ENCODE results near the gene NFIA.

The NFIA gene

DNA sequence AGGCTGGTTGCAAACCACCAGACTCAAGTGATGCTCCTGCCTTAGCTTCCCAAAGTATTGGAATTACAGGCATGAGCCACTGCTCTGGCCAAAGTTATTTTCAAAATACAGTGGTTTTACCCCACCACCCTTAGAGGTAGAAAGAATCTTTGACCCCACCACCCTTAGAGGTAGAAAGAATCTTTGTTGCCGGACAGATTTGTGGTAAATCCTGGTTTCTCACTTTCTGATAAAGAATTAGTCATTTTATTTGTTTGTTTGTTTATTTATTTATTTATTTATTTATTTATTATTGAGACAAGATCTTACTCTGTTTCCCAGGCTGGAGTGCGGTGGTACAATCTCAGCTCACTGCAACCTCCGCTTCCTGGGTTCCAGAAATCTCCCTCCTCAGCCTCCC lies 55.9 kb downstream of the NFIA start:
- Histone ChIP-seq H3K4me3 (ENCODE audit: low read length) (no peak overlapping the region), H3K27ac (ENCODE audit: low read length) (no peak overlapping the region), H3K79me2 (ENCODE audit: low read length) (no peaks in the 10 kb centered on the region), H3F3A (ENCODE audit: insufficient read depth, low read length) (no peaks in the 10 kb centered on the region), H4K20me1 (ENCODE audit: insufficient read depth, low read length) (no peaks in the 10 kb centered on the region), H2AFZ (ENCODE audit: low read length) (no peak overlapping the region), H3K4me2 (ENCODE audit: low read depth, low read length) (no peak overlapping the region), H3K36me3 (replicated peaks; ENCODE audit: insufficient read depth, low read length) (no peaks in the 10 kb centered on the region), H3K9ac (ENCODE audit: low read length) (no peak overlapping the region), H3K4me1 (ENCODE audit: low read length) (no peaks in the 10 kb centered on the region), H3K27me3 (replicated peaks; ENCODE audit: insufficient read depth, low read length) (no peaks in the 10 kb centered on the region), H3K9me3 (replicated peaks; ENCODE audit: insufficient read depth, low read length) (no peaks in the 10 kb centered on the region), H3K9me2 (replicated peaks; ENCODE audit: insufficient read depth, low read length) (no peaks in the 10 kb centered on the region)
- TF ChIP-seq EZH2 (optimal IDR thresholded peaks at IDR 0.05; ENCODE audit: low read depth, low read length), result no peak
- no peak for TF ChIP-seq CTCF (IDR thresholded peaks at IDR 0.05; ENCODE audit: low read length)
- TF ChIP-seq EZH2phosphoT487 (IDR thresholded peaks at IDR 0.05; ENCODE audit: low read length), result no peak
- no peak for DNase-seq

- Histone ChIP-seq H3K4me2 (ENCODE audit: low read depth, low read length) (no peak overlapping the region), H3K79me2 (ENCODE audit: low read length) (no peaks in the 10 kb centered on the region), H2AFZ (ENCODE audit: low read length) (no peak overlapping the region), H4K20me1 (ENCODE audit: insufficient read depth, low read length) (no peaks in the 10 kb centered on the region), H3K4me1 (ENCODE audit: low read length) (no peaks in the 10 kb centered on the region), H3K27ac (ENCODE audit: low read length) (no peak overlapping the region), H3K9me2 (replicated peaks; ENCODE audit: insufficient read depth, low read length) (no peaks in the 10 kb centered on the region), H3K4me3 (ENCODE audit: low read length) (no peak overlapping the region), H3K9ac (ENCODE audit: low read length) (no peak overlapping the region), H3K27me3 (replicated peaks; ENCODE audit: insufficient read depth, low read length) (no peaks in the 10 kb centered on the region), H3K9me3 (replicated peaks; ENCODE audit: insufficient read depth, low read length) (no peaks in the 10 kb centered on the region), H3F3A (ENCODE audit: insufficient read depth, low read length) (no peaks in the 10 kb centered on the region), H3K36me3 (replicated peaks; ENCODE audit: insufficient read depth, low read length) (no peaks in the 10 kb centered on the region)
- no peak for DNase-seq
- no peak for TF ChIP-seq CTCF (IDR thresholded peaks at IDR 0.05; ENCODE audit: low read length)
- no peak for TF ChIP-seq EZH2phosphoT487 (IDR thresholded peaks at IDR 0.05; ENCODE audit: low read length)
- TF ChIP-seq EZH2 (optimal IDR thresholded peaks at IDR 0.05; ENCODE audit: low read depth, low read length), result no peak
Measured at GRCh38 chr1:61138921-61139774, 56.8 kb downstream of the NFIA start.

DNA sequence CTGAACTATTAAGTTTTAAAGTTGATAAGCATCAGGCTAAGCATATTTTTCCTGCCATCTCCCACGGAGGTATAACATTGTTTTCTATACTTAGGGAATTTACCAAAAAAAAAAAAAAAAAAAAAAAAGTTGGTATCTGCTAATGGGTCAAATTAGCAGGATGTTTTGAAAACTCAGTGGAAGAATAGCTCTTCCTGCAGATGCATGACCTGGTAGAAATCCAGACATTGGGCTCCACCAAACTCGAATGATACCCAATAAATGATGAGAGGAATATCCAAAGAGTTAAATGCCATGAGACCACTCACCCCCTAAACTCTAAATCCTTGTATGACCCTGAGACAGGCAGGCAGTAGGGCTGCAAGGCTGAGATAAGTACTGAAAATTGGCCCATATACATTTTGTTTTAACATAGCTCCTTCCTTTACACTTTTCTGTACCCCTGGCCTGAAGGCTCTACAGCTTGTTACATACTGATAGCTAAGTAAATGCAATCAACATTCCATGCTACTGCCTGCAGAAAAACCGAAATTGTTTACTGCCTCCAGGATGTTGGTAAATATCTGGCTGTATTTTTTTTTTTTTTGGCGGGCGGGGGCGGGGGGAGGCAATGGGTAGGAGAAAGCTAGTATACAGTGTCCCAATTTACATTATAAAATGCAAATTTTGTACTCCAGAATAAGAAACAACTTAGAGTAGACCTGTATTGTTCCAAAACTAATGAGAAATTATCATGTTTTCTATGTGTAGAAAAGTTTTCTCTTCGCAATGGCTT lies 57.6 kb downstream of the NFIA start:
- Histone ChIP-seq H2AFZ (ENCODE audit: low read length) (no peak overlapping the region), H3K79me2 (ENCODE audit: low read length) (no peaks in the 10 kb centered on the region), H3K9ac (ENCODE audit: low read length) (no peak overlapping the region), H3K27ac (ENCODE audit: low read length) (no peak overlapping the region), H3K9me2 (replicated peaks; ENCODE audit: insufficient read depth, low read length) (no peaks in the 10 kb centered on the region), H3K4me2 (ENCODE audit: low read depth, low read length) (no peak overlapping the region), H3K9me3 (replicated peaks; ENCODE audit: insufficient read depth, low read length) (no peaks in the 10 kb centered on the region), H3K27me3 (replicated peaks; ENCODE audit: insufficient read depth, low read length) (no peaks in the 10 kb centered on the region), H3F3A (ENCODE audit: insufficient read depth, low read length) (no peaks in the 10 kb centered on the region), H4K20me1 (ENCODE audit: insufficient read depth, low read length) (no peaks in the 10 kb centered on the region), H3K4me3 (ENCODE audit: low read length) (no peak overlapping the region), H3K4me1 (ENCODE audit: low read length) (no peaks in the 10 kb centered on the region), H3K36me3 (replicated peaks; ENCODE audit: insufficient read depth, low read length) (no peaks in the 10 kb centered on the region)
- TF ChIP-seq CTCF (IDR thresholded peaks at IDR 0.05; ENCODE audit: low read length) (no peak), EZH2 (optimal IDR thresholded peaks at IDR 0.05; ENCODE audit: low read depth, low read length) (no peak), EZH2phosphoT487 (IDR thresholded peaks at IDR 0.05; ENCODE audit: low read length) (no peak)
- no peak for DNase-seq
